GM12878 (cell line): ENCODE measurements around the gene MRTFA.

Experiments used
- ATF2 ChIP-seq: IDR thresholded peaks from 2 replicates; pipeline ENCODE4 v1.6.1; 2012; ENCODE audit warnings: low read length, inconsistent platforms
- CEBPB ChIP-seq, 2 experiments: fragments of 150-350 bp in 1 of 2; IDR thresholded peaks; 2 replicates each; pipeline ENCODE4 v1.6.1; 2012 to 2014; ENCODE audit warnings: low read depth in 2 of 2, low read length in 2 of 2, borderline replicate concordance in 1 of 2, inconsistent platforms in 1 of 2
- CTCF ChIP-seq, 3 experiments: IDR thresholded peaks in 2 of 3; conservative IDR thresholded peaks in 1 of 3; 2 replicates each; pipeline ENCODE4 v1.5.1; 2011; ENCODE audit warnings: low read depth in 3 of 3, low read length in 3 of 3, mild to moderate bottlenecking in 3 of 3, control low read depth in 2 of 3, moderate library complexity in 2 of 3, inconsistent platforms in 1 of 3, mixed read lengths in 1 of 3; ENCODE audit not compliant: control insufficient read depth in 2 of 3, insufficient read depth in 1 of 3; ENCODE audit errors: extremely low read depth in 1 of 3
- E2F4 ChIP-seq: IDR thresholded peaks from 2 replicates; pipeline ENCODE4 v1.6.1; 2012; ENCODE audit warnings: low read depth, low read length, improper control_type of control experiment
- POLR2AphosphoS5 ChIP-seq: IDR thresholded peaks from 2 replicates; pipeline ENCODE4 v1.6.1; 2011; ENCODE audit warnings: mild to moderate bottlenecking, low read length, inconsistent platforms
- SPI1 ChIP-seq: IDR thresholded peaks from 2 replicates; pipeline ENCODE4 v1.6.1; 2011; ENCODE audit warnings: low read depth, mild to moderate bottlenecking, low read length, moderate library complexity, borderline replicate concordance; ENCODE audit not compliant: insufficient read depth
- ZNF217 ChIP-seq: fragments of 450-650 bp; IDR thresholded peaks from 2 replicates; pipeline ENCODE4 v1.6.1; 2017; ENCODE audit warnings: antibody characterized with exemption, mild to moderate bottlenecking

- TF ChIP-seq SPI1 = no peak
- TF ChIP-seq CTCF (IDR thresholded peaks at IDR 0.05 in 2 of 3, conservative IDR thresholded peaks at IDR 0.05 in 1 of 3; ENCODE audit: control insufficient read depth in 2 of 3, extremely low read depth in 1 of 3, insufficient read depth in 1 of 3, low read depth in 3 of 3, low read length in 3 of 3) = no peak
- no peak for TF ChIP-seq ZNF217
- no peak for TF ChIP-seq E2F4
- no peak for TF ChIP-seq CEBPB (IDR thresholded peaks at IDR 0.05; ENCODE audit: borderline replicate concordance in 1 of 2, low read depth in 2 of 2, low read length in 2 of 2)
- no peak for TF ChIP-seq ATF2
- no peak for TF ChIP-seq POLR2AphosphoS5
Observed at GRCh38 chr22:40666151-40666848, 29.8 kb upstream of the MRTFA start.
